ENCODE data around the gene DNM3. TPM values are rescaled to one million over a fixed set of nuclear protein-coding genes. Genes with fewer than 3 reads are reported as not detected.

Gene DNM3
- total RNA-seq, 1 donor from 2014 or later: 1.1 TPM

DNA sequence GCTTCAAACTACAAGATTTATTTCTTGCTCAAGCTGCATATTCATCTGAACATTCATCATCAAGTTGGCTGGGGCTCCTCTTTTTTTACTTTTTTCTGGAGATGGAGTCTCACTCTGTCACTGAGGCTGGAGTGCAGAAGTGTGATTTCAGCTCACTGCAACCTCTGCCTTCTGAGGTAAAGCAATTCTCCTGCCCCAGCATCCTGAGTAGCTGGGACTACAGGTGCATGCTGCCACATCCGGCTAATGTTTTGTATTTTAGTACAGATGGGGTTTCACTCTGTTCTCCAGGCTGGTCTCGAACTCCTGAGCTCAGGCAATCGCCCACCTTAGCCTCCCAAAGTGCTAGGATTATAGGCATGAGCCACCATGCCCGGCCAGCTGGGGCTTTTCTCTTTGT, 490.9 kb downstream of the DNM3 start:
- H3K27ac Mint-ChIP-seq: no peak overlapping the region
- H3K4me1 Mint-ChIP-seq: no peaks in the 10 kb centered on the region
- no peaks in the 10 kb centered on the region for H3F3A ChIP-seq (ENCODE audit: low read depth)
- no peaks in the 10 kb centered on the region for H3K4me1 ChIP-seq
- no peak overlapping the region for H3K4me3 ChIP-seq
- no peaks in the 10 kb centered on the region for H3K27me3 ChIP-seq
- no peak overlapping the region for H3K9ac ChIP-seq
- no peak overlapping the region for H3K27ac ChIP-seq
- no peak for DNase-seq (ENCODE audit: low spot score)
- no peaks in the 10 kb centered on the region for H3K79me2 ChIP-seq (ENCODE audit: low read depth)
- no peaks in the 10 kb centered on the region for H3K36me3 ChIP-seq
- no peaks in the 10 kb centered on the region for H3K9me3 Mint-ChIP-seq
- no peaks in the 10 kb centered on the region for H3K9me3 ChIP-seq (ENCODE audit: low read depth)
- no peaks in the 10 kb centered on the region for H3K36me3 Mint-ChIP-seq
- TF ChIP-seq CTCF (IDR thresholded peaks at IDR 0.05) (no peak), EZH2phosphoT487 (IDR thresholded peaks at IDR 0.05) (no peak), EZH2 (IDR thresholded peaks at IDR 0.05) (no peak)
- H3K27me3 Mint-ChIP-seq (ENCODE audit: insufficient read depth, low read depth): peaks cover 4% of the 10 kb centered on the region
- no peaks in the 10 kb centered on the region for H4K20me1 ChIP-seq (ENCODE audit: low read depth)
- H3K4me2 ChIP-seq: no peak overlapping the region
- H3K4me3 Mint-ChIP-seq: no peak overlapping the region
- H2AFZ ChIP-seq (replicated peaks): no peak overlapping the region

- no peak for DNase-seq (ENCODE audit: low spot score)
- Histone ChIP-seq H3K27me3 (no peaks in the 10 kb centered on the region), H3K4me1 (no peaks in the 10 kb centered on the region), H3K27ac (no peak overlapping the region), H4K20me1 (ENCODE audit: low read depth) (no peaks in the 10 kb centered on the region), H3K9ac (no peak overlapping the region), H3K9me3 (ENCODE audit: low read depth) (no peaks in the 10 kb centered on the region), H3K4me2 (no peak overlapping the region), H2AFZ (replicated peaks) (no peak overlapping the region), H3F3A (ENCODE audit: low read depth) (no peaks in the 10 kb centered on the region), H3K4me3 (no peak overlapping the region), H3K79me2 (ENCODE audit: low read depth) (no peaks in the 10 kb centered on the region), H3K36me3 (no peaks in the 10 kb centered on the region)
- TF ChIP-seq EZH2 (IDR thresholded peaks at IDR 0.05): no peak
- no peak for TF ChIP-seq EZH2phosphoT487 (IDR thresholded peaks at IDR 0.05)
- no peak for TF ChIP-seq CTCF (IDR thresholded peaks at IDR 0.05)
- H3K36me3 Mint-ChIP-seq: no peaks in the 10 kb centered on the region
- H3K4me1 Mint-ChIP-seq: no peaks in the 10 kb centered on the region
- H3K27ac Mint-ChIP-seq: no peak overlapping the region
- H3K4me3 Mint-ChIP-seq: no peak overlapping the region
- H3K9me3 Mint-ChIP-seq: no peaks in the 10 kb centered on the region
- H3K27me3 Mint-ChIP-seq (ENCODE audit: insufficient read depth, low read depth): peaks cover 2% of the 10 kb centered on the region
Measured at GRCh38 chr1:172335377-172335776, 494.1 kb downstream of the DNM3 start.

DNA sequence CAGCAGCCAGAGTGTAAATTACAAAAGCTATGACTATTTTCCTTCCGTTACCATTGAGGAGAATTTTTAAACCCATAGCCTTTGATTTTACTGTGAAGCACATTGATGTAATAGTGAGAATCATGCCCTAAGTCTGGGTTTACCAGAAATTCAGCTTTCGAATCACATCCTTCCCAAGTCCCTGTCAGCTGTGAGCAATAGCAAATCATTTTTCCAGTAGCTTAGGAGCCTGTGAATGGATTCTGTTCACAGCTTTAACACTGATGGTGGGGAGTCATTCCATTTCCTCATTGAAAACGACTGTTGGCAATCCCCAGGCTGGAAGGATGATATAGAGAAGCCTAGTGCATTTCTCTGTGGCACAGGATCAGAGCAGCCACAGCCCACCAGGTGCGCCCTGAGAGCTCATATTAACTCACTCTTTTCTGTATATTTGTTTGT, 497.0 kb downstream of the DNM3 start:
- Histone ChIP-seq H3K27ac (no peak overlapping the region), H3F3A (ENCODE audit: low read depth) (no peaks in the 10 kb centered on the region), H3K4me2 (no peak overlapping the region), H3K79me2 (ENCODE audit: low read depth) (no peaks in the 10 kb centered on the region), H4K20me1 (ENCODE audit: low read depth) (no peaks in the 10 kb centered on the region), H3K4me1 (peaks cover 12% of the 10 kb centered on the region), H3K4me3 (no peak overlapping the region), H2AFZ (replicated peaks) (no peak overlapping the region), H3K27me3 (no peaks in the 10 kb centered on the region), H3K36me3 (no peaks in the 10 kb centered on the region), H3K9ac (no peak overlapping the region), H3K9me3 (ENCODE audit: low read depth) (no peaks in the 10 kb centered on the region)
- H3K27ac Mint-ChIP-seq: no peak overlapping the region
- peaks cover 14% of the 10 kb centered on the region for H3K4me1 Mint-ChIP-seq
- no peaks in the 10 kb centered on the region for H3K36me3 Mint-ChIP-seq
- H3K9me3 Mint-ChIP-seq: no peaks in the 10 kb centered on the region
- H3K4me3 Mint-ChIP-seq: no peak overlapping the region
- TF ChIP-seq EZH2 (IDR thresholded peaks at IDR 0.05) (no peak), EZH2phosphoT487 (IDR thresholded peaks at IDR 0.05) (no peak), CTCF (IDR thresholded peaks at IDR 0.05) (no peak)
- no peak for DNase-seq (ENCODE audit: low spot score)
- H3K27me3 Mint-ChIP-seq (ENCODE audit: insufficient read depth, low read depth): peaks cover 2% of the 10 kb centered on the region

Data from neural progenitor cell (in vitro differentiated cells).